Activated CD4-positive, CD25-positive, alpha-beta regulatory T cell (primary cell): ENCODE data around the gene ATP13A3.
"Not testable (repeated sequence)": the region's sequence is repeated elsewhere in the genome, so short reads cannot be mapped to it uniquely, and the experiment has no call there.

Source experiments
- DNase-seq, 4 experiments: peaks; one replicate each; lab custom pipeline; 2025; lab: John Stamatoyannopoulos, UW

Gene ATP13A3

DNA sequence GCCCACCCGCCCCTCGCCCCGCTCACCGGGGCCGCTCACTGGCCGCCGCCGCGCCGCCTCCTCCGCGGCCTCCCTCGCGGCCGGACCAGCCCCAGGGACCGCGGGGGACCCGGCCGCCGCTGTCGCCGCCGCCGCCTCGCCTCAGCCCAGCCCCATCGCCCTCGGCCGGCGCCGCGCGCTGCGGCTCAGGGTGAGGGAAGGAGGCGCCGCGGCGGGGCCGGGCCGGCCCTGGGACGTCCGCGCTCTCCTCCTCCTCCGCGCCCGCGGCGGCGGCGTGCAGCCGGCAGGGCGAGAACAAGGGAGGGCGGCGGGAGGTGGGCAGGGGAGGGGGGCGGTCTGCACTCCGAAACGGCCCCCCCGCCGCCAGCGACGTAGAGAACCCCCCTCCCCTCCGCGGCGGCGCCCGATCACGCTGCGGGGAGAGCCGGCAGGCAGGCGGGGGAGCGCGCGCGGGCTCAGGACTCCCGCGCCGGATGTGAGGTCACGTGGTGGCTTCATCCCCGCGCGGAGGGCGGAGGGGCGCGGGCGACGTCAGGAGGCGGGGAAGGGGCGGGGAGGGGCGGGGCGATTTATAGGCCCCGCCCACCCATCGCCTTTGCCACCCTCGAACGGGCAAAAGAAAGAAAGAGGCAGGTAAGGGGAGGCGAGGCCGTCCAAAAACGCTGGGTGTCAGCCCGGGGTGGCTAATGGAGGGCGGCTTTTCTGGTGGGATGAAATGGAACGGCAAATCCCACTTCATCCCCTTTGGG is at the start of gene ATP13A3:
Gene ATP13A3, minus strand, starts transcription at position 463 of the 749 bp plus-strand sequence. CDS start 24,812 bp downstream, outside the sequence.
- peak; percentile 77 to 91 (median 87) for DNase-seq

DNA sequence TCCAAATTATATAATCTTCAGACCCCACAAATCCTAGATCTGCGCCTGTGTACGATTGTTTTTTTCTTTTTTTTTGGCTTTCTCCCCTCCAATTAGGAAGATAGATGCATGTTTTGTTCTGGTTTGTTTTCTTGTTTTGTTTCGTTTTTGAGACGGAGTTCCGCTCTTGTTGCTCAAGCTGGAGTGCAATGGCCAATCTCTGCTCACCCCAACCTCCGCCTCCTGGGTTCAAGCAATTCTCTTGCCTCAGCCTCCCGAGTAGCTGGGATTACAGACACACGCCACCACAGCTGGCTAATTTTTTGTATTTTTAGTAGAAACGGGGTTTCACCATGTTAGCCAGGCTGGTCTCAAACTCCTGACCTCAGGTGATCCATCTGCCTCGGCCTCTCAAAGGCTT is 48.4 kb upstream of the ATP13A3 start:
- DNase-seq, result not testable (repeated sequence)

DNA sequence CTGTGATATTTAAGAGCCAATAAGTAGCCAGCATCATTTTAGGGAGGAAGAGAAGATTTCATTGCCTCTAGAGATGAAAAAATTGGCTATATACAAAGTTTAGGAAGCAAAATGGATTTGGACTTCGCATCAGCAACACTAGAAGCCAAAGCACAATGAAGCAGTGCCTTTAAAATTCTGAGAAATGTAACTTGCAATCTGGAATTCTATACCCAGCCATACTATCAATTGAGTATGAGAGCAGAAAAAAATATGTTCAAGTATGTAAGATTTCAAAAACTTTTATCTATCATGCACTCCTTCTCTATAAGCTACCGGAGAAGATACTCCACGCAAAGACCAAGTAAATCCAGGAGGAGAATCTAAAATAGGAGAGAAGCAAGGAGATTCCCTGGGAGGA is 47.4 kb upstream of the ATP13A3 start:
- no peak for DNase-seq

DNA sequence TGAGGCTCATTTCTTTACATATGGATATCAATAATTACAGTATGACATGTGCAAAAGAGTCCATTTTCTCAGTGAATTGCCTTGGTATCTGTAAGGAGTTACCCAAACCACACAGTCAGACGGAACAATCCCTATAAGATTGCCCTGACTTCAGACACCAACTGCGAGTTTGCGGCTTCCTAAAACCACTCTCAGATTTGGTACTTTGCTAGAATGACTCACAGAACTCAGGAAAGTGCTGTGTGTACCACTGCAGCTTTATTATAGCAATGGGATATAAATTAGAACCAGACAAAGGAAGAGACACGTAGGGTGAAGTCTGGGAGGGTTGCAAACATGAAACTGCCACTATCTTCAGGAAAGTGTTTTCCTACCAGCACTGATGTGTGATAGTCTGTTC is 45.8 kb upstream of the ATP13A3 start:
- DNase-seq, result no peak

- DNase-seq, result no peak
Measured at GRCh38 chr3:194527726-194528125, 40.9 kb upstream of the ATP13A3 start.

DNA sequence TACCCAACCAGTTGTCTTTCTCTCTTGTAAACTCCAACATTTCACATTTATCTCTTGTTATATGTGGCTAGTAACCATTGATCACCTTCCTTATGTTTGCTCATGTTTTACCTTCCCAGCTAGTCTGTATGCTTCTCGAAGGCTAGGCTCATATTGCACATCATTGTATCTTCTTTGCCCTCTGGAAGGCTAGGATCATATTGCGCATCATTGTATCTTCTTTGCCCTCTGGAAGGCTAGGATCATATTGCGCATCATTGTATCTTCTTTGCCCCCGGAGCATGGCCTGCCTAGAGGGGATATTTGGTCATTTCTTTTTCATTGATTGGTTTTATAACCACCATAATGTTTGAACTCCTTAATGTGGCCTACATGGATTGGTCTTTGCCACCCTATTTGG is 39.4 kb upstream of the ATP13A3 start:
- no peak for DNase-seq

GRCh38 chr3:194522579-194523046 is 35.8 kb upstream of the ATP13A3 start:
- no peak for DNase-seq

DNA sequence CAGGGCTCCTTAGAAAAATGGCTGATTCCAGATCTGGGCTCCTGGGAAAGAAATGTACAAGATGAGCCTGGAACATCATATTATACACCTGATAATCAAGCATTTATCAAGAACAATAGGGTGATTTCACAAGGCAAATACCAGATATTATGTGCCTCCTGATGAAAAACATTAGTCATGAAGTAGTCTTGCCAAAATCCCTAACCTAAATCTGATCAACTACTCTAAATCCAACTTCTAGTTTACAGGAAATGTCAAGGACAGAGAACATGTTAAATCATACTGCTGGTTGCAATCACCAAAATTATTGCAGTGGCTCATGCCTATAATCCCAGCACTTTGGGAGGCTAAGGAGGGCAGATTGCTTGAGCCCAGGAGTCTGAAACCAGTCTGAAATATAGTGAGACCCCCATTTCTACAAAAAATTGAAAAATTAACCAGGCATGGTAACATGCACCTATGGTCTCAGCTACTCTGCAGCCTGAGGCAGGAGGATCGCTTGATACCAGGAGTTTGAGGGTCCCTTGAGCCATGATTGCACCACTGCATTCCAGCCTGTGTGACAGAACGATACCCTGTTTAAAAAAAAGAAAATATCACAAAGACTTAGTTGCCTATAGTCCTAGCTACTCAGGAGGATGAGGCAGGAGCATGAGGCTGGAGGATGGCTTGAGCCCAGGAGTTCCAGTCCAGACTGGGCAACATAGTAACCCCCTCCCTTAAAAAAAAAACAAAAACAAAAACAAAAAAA is 34.9 kb upstream of the ATP13A3 start:
- no peak for DNase-seq

DNA sequence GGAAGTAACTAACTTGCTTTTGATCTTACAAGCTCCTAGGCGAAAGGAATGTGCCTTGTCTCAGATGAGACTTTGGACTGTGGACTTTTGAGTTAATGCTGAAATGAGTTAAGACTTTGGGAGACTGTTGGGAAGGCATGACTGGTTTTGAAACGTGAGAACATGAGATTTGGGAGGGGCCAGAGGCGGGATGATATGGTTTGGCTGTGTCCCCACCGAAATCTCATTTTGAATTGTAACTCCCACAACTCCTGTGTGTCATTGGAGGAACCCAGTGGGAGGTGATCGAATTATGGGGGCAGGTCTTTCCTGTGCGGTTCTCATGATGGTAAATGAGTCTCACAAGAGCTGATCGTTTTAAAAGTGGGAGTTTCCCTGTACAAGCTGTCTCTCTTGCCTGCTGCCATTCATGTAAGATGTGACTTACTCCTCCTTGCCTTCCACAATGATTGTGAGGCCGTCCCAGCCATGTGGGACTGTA is 33.9 kb upstream of the ATP13A3 start:
- peak in 2 of 4 experiments; percentile 21 to 37 for DNase-seq

- not testable (repeated sequence) for DNase-seq
Measured at GRCh38 chr3:194520201-194520600, 33.4 kb upstream of the ATP13A3 start.

DNA sequence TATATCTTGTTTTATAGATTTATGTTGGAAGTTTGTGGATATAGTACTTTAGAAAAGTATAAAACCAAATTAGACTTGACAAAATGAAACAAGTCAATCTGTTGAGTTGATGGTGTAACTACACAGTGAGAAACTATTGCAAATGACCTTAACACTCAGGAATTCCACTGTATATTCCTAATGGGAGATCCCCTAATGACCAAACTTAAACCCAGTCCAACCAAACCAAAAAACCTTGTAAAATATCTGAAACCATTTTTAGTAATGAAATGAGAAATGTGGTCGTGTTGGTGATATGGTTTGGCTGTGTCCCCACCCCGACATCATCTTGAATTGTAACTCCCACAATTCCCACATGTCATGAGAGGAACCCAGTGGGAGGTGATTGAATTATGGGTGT is 31.9 kb upstream of the ATP13A3 start:
- no peak for DNase-seq

- DNase-seq, result no peak
Measured at GRCh38 chr3:194517333-194517732, 30.5 kb upstream of the ATP13A3 start.

DNA sequence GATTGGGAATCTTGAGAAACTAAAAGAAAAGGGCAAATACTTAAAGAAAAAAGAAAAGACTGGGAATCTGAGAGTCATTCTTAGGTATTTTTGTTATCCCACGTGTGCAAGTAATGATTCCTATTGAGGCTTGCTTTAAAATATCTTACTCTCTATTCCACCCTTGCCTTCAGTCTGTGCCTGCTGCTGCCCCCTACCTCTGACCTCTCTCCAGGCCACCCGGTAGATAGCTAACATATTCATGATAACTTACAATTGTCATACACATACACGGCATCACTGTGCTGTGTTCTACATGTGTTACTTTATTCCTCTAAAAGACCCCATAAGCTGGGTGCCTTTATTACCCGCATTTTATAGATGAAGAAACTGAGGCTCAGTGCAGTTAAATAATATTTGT is 27.8 kb upstream of the ATP13A3 start:
- DNase-seq, result no peak

GRCh38 chr3:194512895-194513601 is 26.2 kb upstream of the ATP13A3 start:
- no peak for DNase-seq

DNA sequence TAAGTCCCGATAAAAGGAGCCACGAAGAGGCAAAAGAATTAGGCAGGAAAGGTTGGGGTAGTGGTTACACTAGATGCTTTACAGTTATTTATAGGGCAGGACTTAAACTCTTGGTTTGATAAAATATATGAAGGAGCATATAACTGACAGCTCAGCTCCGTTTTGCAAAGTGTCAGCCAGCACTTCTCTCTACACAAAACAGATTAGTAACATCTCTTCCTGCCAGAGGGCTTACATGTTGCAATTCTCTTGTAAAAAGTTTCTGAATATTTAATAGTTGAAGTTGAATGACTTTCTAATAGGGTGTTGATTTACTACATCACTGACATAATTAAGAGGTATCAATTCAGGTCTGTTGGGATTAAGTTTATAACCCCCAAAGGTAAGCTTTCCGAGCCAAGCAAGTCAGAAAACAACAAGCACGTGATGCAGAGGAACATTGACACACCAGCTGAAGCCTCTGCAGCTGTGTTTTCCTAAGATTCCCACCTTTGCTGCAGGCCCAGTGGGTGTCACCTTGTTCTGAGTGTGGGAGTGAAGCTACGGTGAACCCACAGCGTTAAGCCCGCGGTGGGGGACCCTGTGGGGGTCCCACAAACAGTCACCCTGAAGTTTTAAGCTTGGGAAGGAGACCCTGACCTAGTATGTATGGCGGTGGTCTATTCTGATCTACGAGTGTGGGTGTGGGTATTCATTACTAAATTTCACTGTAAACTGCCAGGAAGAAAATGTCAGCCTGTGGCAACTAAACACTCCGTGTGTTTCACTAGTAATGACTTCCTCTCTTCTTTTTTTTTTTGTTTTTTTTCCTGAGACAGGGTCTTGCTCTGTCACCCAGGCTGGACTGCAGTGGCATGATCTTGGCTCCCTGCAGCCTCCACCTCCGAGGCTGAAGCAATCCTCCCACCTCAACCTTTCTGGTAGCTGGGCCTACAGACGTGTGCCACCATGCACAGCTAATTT is 22.0 kb upstream of the ATP13A3 start:
- DNase-seq, result no peak

DNA sequence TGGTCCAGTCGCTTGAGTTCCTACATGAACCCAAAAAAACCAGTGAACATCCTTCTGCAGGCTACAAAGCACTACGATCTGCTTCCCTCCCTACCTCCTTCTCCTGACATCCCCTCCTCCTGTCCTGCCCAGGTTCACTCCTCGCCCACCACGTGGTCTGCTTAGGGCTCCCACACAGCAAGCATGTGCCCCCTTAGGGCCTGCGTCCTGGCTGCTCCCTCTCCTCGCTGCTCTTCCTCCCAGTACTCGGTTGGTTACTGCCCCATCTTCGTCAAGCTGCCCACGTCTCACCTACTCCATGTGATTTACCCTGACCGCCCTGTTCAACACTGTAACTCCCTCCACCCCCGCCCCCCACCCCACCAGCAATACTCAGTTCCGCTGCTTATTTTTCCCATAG is 20.8 kb upstream of the ATP13A3 start:
- no peak for DNase-seq

GRCh38 chr3:194505791-194506415 is 19.1 kb upstream of the ATP13A3 start:
- DNase-seq, result no peak

GRCh38 chr3:194504861-194505260 is 18.1 kb upstream of the ATP13A3 start:
- no peak for DNase-seq

DNA sequence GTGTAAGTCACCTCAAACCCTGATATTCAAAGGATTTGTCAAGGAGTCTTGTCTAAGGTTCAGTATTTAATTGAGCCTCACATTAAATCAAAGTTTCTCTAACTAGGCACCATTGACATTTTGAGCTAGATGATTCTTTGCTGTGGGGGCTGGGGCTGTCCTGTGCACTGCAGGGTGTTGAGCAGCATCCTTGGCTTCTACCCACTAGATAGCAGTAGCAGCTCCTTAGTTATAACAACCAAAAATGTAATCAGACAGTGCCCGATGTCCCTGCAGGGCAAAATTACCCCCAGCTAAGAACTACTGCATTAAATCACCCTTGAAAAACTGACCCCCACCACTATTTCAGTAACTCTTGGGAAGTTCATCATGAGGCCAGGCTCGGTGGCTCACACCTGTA is 17.3 kb upstream of the ATP13A3 start:
- DNase-seq, result no peak

GRCh38 chr3:194503081-194503531 is 16.3 kb upstream of the ATP13A3 start:
- no peak for DNase-seq

- no peak for DNase-seq
Measured at GRCh38 chr3:194500198-194500597, 13.4 kb upstream of the ATP13A3 start.
